ENCODE data around the gene FLT1. TPM values are rescaled to one million over a fixed set of nuclear protein-coding genes. Genes with fewer than 3 reads are reported as not detected.

Gene FLT1
- polyA plus RNA-seq, 1 donor (not counting 4 experiments of a cell fraction or from before 2014, with no cell fraction given): 0.01 TPM

DNA sequence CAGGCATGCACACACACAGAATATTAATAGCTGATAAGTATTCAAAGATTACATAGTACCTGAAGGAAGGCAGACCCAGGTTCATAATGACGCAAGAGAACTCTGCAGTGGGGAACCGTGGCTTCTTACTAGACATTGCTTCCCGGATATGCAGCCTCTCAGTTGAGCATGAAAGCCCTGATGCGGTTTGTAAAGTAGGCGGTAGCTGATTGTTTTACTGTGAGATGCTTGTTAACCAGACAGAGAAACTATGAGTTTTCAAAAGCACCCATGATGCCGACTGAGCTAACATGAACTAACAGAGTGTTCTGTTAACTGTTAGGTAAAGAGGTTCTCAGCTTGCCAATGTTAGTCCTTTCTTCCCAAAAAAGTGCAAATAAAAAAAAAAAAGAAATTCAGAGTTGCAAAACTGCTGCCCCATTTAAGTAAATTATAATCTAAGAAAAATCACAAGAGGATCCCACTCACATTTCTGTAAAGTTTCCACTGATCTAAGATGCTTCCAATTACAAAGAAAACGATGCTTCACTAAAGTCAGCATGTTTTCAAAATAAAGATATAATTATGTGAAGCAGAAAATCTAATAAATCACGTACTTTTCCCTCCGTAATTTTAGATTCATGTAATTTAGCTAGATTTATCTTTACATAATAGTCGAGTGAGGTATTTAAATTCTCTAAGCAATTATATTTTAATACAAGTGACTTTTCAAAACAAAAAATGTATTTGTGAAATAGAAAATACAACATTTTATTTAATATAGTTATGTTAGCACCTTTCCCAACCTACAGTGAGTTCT is 2.2 kb downstream of the FLT1 start:
- Histone ChIP-seq H3K4me1 (ENCODE audit: control insufficient read depth, extremely low read depth, insufficient read depth, low read length) (peaks cover 3% of the 10 kb centered on the region), H3K9ac (ENCODE audit: control insufficient read depth, extremely low read depth, insufficient read depth, low read length) (no peak overlapping the region), H3K9me3 (ENCODE audit: control insufficient read depth, low read depth, low read length) (no peaks in the 10 kb centered on the region), H3K27me3 (ENCODE audit: control insufficient read depth, extremely low read depth, insufficient read depth, low read length) (peaks cover 65% of the 10 kb centered on the region), H2AFZ (ENCODE audit: control insufficient read depth, low read length) (no peak overlapping the region), H4K20me1 (ENCODE audit: control insufficient read depth, extremely low read depth, insufficient read depth, low read length) (no peaks in the 10 kb centered on the region), H3K79me2 (ENCODE audit: control insufficient read depth, insufficient read depth, low read length) (no peaks in the 10 kb centered on the region), H3K4me3 (ENCODE audit: control insufficient read depth in 2 of 3, extremely low read depth in 1 of 3, insufficient read depth in 2 of 3, low read depth in 1 of 3, low read length in 3 of 3) (no peak overlapping the region), H3K9me1 (ENCODE audit: control insufficient read depth, extremely low read depth, insufficient read depth, low read length) (no peaks in the 10 kb centered on the region), H3K36me3 (ENCODE audit: control insufficient read depth in 2 of 2, extremely low read depth in 1 of 2, insufficient read depth in 2 of 2, low read length in 2 of 2) (no peaks in the 10 kb centered on the region), H3K4me2 (ENCODE audit: control insufficient read depth, extremely low read depth, insufficient read depth, low read depth, low read length) (no peak overlapping the region), H3K27ac (ENCODE audit: control insufficient read depth, insufficient read depth, low read length) (no peak overlapping the region)
- no peak for FAIRE-seq
- DNase-seq (ENCODE audit: low read depth, low spot score): no peak
- dilution Hi-C loops (cut with MboI; ENCODE audit: extremely low pct_ligation_motif_present, low sequenced_read_pairs): no loop called here
- TF ChIP-seq, protein P1, sequence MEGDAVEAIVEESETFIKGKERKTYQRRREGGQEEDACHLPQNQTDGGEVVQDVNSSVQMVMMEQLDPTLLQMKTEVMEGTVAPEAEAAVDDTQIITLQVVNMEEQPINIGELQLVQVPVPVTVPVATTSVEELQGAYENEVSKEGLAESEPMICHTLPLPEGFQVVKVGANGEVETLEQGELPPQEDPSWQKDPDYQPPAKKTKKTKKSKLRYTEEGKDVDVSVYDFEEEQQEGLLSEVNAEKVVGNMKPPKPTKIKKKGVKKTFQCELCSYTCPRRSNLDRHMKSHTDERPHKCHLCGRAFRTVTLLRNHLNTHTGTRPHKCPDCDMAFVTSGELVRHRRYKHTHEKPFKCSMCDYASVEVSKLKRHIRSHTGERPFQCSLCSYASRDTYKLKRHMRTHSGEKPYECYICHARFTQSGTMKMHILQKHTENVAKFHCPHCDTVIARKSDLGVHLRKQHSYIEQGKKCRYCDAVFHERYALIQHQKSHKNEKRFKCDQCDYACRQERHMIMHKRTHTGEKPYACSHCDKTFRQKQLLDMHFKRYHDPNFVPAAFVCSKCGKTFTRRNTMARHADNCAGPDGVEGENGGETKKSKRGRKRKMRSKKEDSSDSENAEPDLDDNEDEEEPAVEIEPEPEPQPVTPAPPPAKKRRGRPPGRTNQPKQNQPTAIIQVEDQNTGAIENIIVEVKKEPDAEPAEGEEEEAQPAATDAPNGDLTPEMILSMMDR (optimal IDR thresholded peaks at IDR 0.05 in 1 of 3, IDR thresholded peaks at IDR 0.05 in 1 of 3, conservative IDR thresholded peaks at IDR 0.05 in 1 of 3; ENCODE audit: extremely low read depth in 1 of 3, insufficient read depth in 2 of 3, low read length in 3 of 3): no peak
- no peak for TF ChIP-seq EZH2 (IDR thresholded peaks at IDR 0.05; ENCODE audit: low read length)

DNA sequence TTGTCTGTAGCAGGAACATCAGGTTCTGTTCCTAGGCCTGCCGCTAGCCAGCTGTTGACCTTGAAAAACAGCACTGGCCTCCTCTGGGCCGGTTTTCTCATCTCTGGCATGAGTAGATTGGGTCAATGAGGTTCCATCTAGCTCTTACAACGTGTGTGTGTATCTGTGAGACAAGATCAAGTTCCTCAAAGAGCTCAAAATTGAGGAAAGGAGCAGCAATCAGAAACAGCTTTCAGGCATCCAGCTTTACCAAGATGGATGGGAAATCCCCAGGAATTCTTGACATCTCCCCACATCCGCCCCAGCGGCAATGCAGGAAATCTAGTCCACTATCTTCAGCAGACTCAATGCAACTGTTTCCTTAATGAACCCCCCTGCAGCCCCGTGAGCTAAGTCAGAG is 4.9 kb downstream of the FLT1 start:
- H3K9ac ChIP-seq (ENCODE audit: control insufficient read depth, extremely low read depth, insufficient read depth, low read length): no peak overlapping the region
- dilution Hi-C loops (cut with MboI; ENCODE audit: extremely low pct_ligation_motif_present, low sequenced_read_pairs): no loop called here
- no peak overlapping the region for H3K27ac ChIP-seq (ENCODE audit: control insufficient read depth, insufficient read depth, low read length)
- no peak for TF ChIP-seq EZH2 (IDR thresholded peaks at IDR 0.05; ENCODE audit: low read length)
- TF ChIP-seq, protein P1 (optimal IDR thresholded peaks at IDR 0.05 in 1 of 3, IDR thresholded peaks at IDR 0.05 in 1 of 3, conservative IDR thresholded peaks at IDR 0.05 in 1 of 3; ENCODE audit: extremely low read depth in 1 of 3, insufficient read depth in 2 of 3, low read length in 3 of 3): no peak
- DNase-seq (ENCODE audit: low read depth, low spot score) (no peak), FAIRE-seq (no peak)
- no peak overlapping the region for H2AFZ ChIP-seq (ENCODE audit: control insufficient read depth, low read length)
- H3K4me1 ChIP-seq (ENCODE audit: control insufficient read depth, extremely low read depth, insufficient read depth, low read length): peaks cover 3% of the 10 kb centered on the region
- H3K9me3 ChIP-seq (ENCODE audit: control insufficient read depth, low read depth, low read length): no peaks in the 10 kb centered on the region
- no peaks in the 10 kb centered on the region for H3K79me2 ChIP-seq (ENCODE audit: control insufficient read depth, insufficient read depth, low read length)
- H3K9me1 ChIP-seq (ENCODE audit: control insufficient read depth, extremely low read depth, insufficient read depth, low read length): no peaks in the 10 kb centered on the region
- no peaks in the 10 kb centered on the region for H4K20me1 ChIP-seq (ENCODE audit: control insufficient read depth, extremely low read depth, insufficient read depth, low read length)
- peaks cover 45% of the 10 kb centered on the region for H3K27me3 ChIP-seq (ENCODE audit: control insufficient read depth, extremely low read depth, insufficient read depth, low read length)
- no peak overlapping the region for H3K4me2 ChIP-seq (ENCODE audit: control insufficient read depth, extremely low read depth, insufficient read depth, low read depth, low read length)
- H3K36me3 ChIP-seq (ENCODE audit: control insufficient read depth in 2 of 2, extremely low read depth in 1 of 2, insufficient read depth in 2 of 2, low read length in 2 of 2): no peaks in the 10 kb centered on the region
- no peak overlapping the region for H3K4me3 ChIP-seq (ENCODE audit: control insufficient read depth in 2 of 3, extremely low read depth in 1 of 3, insufficient read depth in 2 of 3, low read depth in 1 of 3, low read length in 3 of 3)
